PC-9 (cell line): ENCODE results near the gene STK32B. TPM values are rescaled to one million over a fixed set of nuclear protein-coding genes. Genes with fewer than 3 reads are reported as not detected.

Source experiments
- BruUV-seq: library from RNA; stranded (reverse); fragments of 400-500 nt; replicated peaks from 2 replicates; lab custom pipeline; 2021; lab: Mats Ljungman, UMichigan
- CTCF ChIA-PET: fragments of 300-600 bp; sonication (Branson Sonifier 250); formaldehyde crosslinking; loops from one replicate; lab custom pipeline; 2022; ENCODE audit warnings: antibody characterized with exemption; lab: Charles Lee
- POLR2A ChIA-PET: fragments of 300-600 bp; sonication (Branson Sonifier 250); formaldehyde crosslinking; loops from one replicate; lab custom pipeline; 2022; ENCODE audit warnings: antibody characterized with exemption; ENCODE audit not compliant: unreplicated experiment; lab: Charles Lee
- DNase-seq, 2 experiments: peaks; one replicate each; pipeline versions ENCODE4 v3.0.0 to v3.0.0-alpha.2; 2015 to 2022; ENCODE audit warnings: mixed read lengths in 1 of 2
- H2AFZ ChIP-seq: fragments of 200-600 bp; sonication (generic); 2 replicates; pipeline ENCODE4 v1.8.1; 2017; ENCODE audit warnings: antibody characterized with exemption
- H3F3A ChIP-seq: fragments of 200-600 bp; sonication (generic); 2 replicates; pipeline ENCODE4 v1.8.1; 2017; ENCODE audit warnings: antibody characterized with exemption, mild to moderate bottlenecking, low read depth; ENCODE audit not compliant: insufficient read depth
- H3K27ac ChIP-seq: fragments of 200-600 bp; sonication (generic); 2 replicates; pipeline ENCODE4 v1.6.1; 2016; ENCODE audit warnings: mixed run types
- H3K27me3 ChIP-seq: fragments of 200-600 bp; sonication (generic); 2 replicates; pipeline ENCODE4 v1.6.1; 2016; ENCODE audit warnings: low read depth, mixed run types; ENCODE audit not compliant: insufficient read depth
- H3K36me3 ChIP-seq: fragments of 200-600 bp; sonication (generic); 2 replicates; pipeline ENCODE4 v1.6.1; 2016; ENCODE audit warnings: low read depth, mixed run types
- H3K4me1 ChIP-seq: fragments of 200-600 bp; sonication (generic); replicated peaks from 2 replicates; pipeline ENCODE4 v1.6.1; 2016; ENCODE audit warnings: mixed run types; ENCODE audit not compliant: insufficient read depth
- H3K4me2 ChIP-seq: fragments of 200-600 bp; sonication (generic); 2 replicates; pipeline ENCODE4 v1.6.1; 2017; ENCODE audit warnings: mixed run types
- H3K4me3 ChIP-seq: fragments of 200-600 bp; sonication (generic); 2 replicates; pipeline ENCODE4 v1.6.1; 2016; ENCODE audit warnings: mixed run types
- H3K79me2 ChIP-seq: fragments of 200-600 bp; sonication (generic); 2 replicates; pipeline ENCODE4 v1.6.1; 2017; ENCODE audit warnings: low read depth, mixed run types
- H3K9me2 ChIP-seq: fragments of 200-600 bp; sonication (generic); 2 replicates; pipeline ENCODE4 v1.8.1; 2017; ENCODE audit warnings: mild to moderate bottlenecking; ENCODE audit not compliant: insufficient read depth
- H3K9me3 ChIP-seq: fragments of 200-600 bp; sonication (generic); 2 replicates; pipeline ENCODE4 v1.8.1; 2016; ENCODE audit warnings: low read depth; ENCODE audit not compliant: insufficient read depth
- H4K20me1 ChIP-seq: fragments of 200-600 bp; sonication (generic); 2 replicates; pipeline ENCODE4 v1.8.1; 2017; ENCODE audit not compliant: insufficient read depth
- EZH2 ChIP-seq: fragments of 200-600 bp; sonication (generic); IDR thresholded peaks from 2 replicates; pipeline ENCODE4 v1.8.0; 2017; ENCODE audit warnings: antibody characterized with exemption, low read depth
- intact Hi-C: fragments of 100-400 bp; cut with micrococcal nuclease; formaldehyde crosslinking; loops from one replicate; pipeline ENCODE4 v1.10.0; 2022; ENCODE audit not compliant: unreplicated experiment
- total RNA-seq: library from RNA; stranded (reverse); gene quantifications from 2 replicates; pipeline ENCODE4 v1.2.3, GENCODE V29; 2021
- TF ChIP-seq, protein P1 (sequence below): fragments of 200-600 bp; sonication (generic); conservative IDR thresholded peaks from 2 replicates; pipeline ENCODE4 v1.6.1; 2017; ENCODE audit warnings: mixed run types, antibody characterized with exemption, mild to moderate bottlenecking, moderate library complexity

The STK32B gene
- total RNA-seq, 1 experiment from 2014 or later = not detected

DNA sequence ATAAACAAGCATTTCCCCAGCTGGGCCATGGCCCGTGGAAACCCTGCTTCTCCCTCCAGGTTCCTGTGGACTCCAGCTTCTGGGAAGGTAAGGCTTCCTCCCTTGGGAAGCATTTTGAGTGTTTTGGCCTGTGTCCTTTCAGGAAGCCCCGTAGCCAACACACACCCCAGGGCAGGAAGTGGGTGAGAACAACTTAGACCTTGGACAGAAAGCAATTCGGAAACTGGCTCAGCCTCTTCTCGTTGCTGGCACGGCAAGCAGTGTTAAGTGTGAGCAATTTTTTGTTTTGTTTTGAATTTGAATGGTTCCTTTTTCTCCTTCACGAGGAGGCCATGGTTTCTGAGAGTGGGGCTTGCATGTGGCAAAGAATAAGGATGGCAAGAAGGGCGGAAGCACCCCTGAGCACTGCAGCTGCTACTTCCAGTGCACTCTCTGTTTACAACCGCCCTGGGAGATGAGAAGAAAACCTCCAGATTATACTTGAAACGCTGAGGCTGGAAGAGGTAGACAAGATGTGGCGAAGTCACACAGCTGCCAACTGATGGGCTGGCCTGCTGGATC, 17.9 kb upstream of the STK32B start:
- no TSS peak for BruUV-seq
- intact Hi-C loops = no loop called here
- Histone ChIP-seq H3K9me3 (no peaks in the 10 kb centered on the region), H3K36me3 (no peaks in the 10 kb centered on the region), H3K27ac (no peak overlapping the region), H2AFZ (no peak overlapping the region), H3K4me3 (no peak overlapping the region), H3K4me2 (no peak overlapping the region), H3K9me2 (no peaks in the 10 kb centered on the region), H3F3A (peaks cover 2% of the 10 kb centered on the region; the same call in 1 of the 2 replicates), H3K79me2 (no peaks in the 10 kb centered on the region), H3K27me3 (peaks cover 19% of the 10 kb centered on the region), H3K4me1 (peaks cover 9% of the 10 kb centered on the region; the same call in 1 of the 2 replicates), H4K20me1 (no peaks in the 10 kb centered on the region)
- DNase-seq = no peak
- ChIA-PET CTCF (no interaction called here), POLR2A (no interaction called here)
- TF ChIP-seq EZH2 = no peak
- TF ChIP-seq, protein P1, sequence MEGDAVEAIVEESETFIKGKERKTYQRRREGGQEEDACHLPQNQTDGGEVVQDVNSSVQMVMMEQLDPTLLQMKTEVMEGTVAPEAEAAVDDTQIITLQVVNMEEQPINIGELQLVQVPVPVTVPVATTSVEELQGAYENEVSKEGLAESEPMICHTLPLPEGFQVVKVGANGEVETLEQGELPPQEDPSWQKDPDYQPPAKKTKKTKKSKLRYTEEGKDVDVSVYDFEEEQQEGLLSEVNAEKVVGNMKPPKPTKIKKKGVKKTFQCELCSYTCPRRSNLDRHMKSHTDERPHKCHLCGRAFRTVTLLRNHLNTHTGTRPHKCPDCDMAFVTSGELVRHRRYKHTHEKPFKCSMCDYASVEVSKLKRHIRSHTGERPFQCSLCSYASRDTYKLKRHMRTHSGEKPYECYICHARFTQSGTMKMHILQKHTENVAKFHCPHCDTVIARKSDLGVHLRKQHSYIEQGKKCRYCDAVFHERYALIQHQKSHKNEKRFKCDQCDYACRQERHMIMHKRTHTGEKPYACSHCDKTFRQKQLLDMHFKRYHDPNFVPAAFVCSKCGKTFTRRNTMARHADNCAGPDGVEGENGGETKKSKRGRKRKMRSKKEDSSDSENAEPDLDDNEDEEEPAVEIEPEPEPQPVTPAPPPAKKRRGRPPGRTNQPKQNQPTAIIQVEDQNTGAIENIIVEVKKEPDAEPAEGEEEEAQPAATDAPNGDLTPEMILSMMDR = no peak

DNA sequence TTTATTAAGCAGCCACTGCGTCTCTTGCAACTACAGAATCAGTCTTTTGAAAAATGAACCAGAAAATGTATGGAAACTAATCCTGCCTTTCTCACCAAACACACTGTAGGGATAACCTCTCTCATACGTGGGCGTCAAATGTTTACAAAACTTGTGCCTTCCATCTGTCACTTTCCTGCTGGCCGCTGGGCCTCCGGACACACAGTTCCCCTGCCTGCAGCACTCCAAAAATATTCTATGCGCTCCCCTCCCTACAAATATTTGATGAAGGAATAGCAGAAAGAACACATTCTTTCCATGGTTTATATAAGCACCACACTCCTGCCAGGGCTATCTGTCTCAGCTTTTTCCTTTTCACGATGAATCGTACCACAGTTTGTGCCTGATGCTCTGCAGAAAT, 17.1 kb upstream of the STK32B start:
- Histone ChIP-seq H2AFZ (no peak overlapping the region), H3K4me2 (no peak overlapping the region), H3K9me3 (no peaks in the 10 kb centered on the region), H3K27me3 (peaks cover 12% of the 10 kb centered on the region), H3K4me3 (no peak overlapping the region), H3F3A (peaks cover 6% of the 10 kb centered on the region), H3K9me2 (no peaks in the 10 kb centered on the region), H3K4me1 (peaks cover 15% of the 10 kb centered on the region; the same call in 1 of the 2 replicates), H4K20me1 (no peaks in the 10 kb centered on the region), H3K36me3 (no peaks in the 10 kb centered on the region), H3K79me2 (no peaks in the 10 kb centered on the region), H3K27ac (no peak overlapping the region)
- ChIA-PET POLR2A (no interaction called here), CTCF (no interaction called here)
- intact Hi-C loops = no loop called here
- TF ChIP-seq EZH2 = no peak
- TF ChIP-seq, protein P1 = no peak
- no peak for DNase-seq
- BruUV-seq = no TSS peak

DNA sequence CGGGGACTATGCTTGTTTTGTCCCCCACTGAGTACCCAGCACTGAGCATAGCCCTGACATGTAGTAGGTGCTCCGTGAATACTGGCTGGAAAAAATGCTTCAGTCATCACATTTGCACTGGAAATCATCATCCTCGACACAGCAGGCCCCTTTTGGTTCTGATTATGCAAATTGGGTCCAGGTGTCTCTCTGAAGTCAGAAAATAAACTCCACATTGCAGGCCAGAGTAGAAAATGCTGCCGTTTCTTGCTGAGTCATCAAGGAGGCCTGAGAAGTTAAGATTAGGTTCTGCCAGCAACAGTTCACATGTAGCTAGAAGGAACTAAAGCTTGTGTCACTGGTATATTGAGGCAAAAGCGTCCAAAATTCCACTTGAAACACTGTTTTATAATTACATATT, 15.0 kb upstream of the STK32B start:
- H3K27me3 ChIP-seq = no peaks in the 10 kb centered on the region
- ChIA-PET CTCF (no interaction called here), POLR2A (no interaction called here)
- no TSS peak for BruUV-seq
- TF ChIP-seq EZH2 = no peak
- TF ChIP-seq, protein P1 = no peak
- no peaks in the 10 kb centered on the region for H3K79me2 ChIP-seq
- no peak overlapping the region for H3K4me2 ChIP-seq
- H2AFZ ChIP-seq = no peak overlapping the region
- H3K4me1 ChIP-seq = peaks cover 15% of the 10 kb centered on the region; the same call in 1 of the 2 replicates
- H4K20me1 ChIP-seq = no peaks in the 10 kb centered on the region
- no peaks in the 10 kb centered on the region for H3K36me3 ChIP-seq
- H3K27ac ChIP-seq = no peak overlapping the region
- peaks cover 7% of the 10 kb centered on the region for H3F3A ChIP-seq
- H3K9me3 ChIP-seq = no peaks in the 10 kb centered on the region
- no peak for DNase-seq
- H3K9me2 ChIP-seq = no peaks in the 10 kb centered on the region
- H3K4me3 ChIP-seq = no peak overlapping the region
- intact Hi-C loops = no loop called here
